GM18873 (cell line): ENCODE measurements around the gene ZMYND8.
"Not testable (repeated sequence)": the region's sequence is repeated elsewhere in the genome, so short reads cannot be mapped to it uniquely, and the experiment has no call there.

ENCODE experiments used
- ATAC-seq: cut with Tn5 transposase; IDR thresholded peaks from one replicate; pipeline ENCODE4 v1.9.1; 2021; ENCODE audit warnings: mild to moderate bottlenecking, moderate library complexity, moderate number of reproducible peaks; ENCODE audit not compliant: unreplicated experiment, low FRiP score

The ZMYND8 gene

GRCh38 chr20:47290666-47291430 lies 65.7 kb downstream of the ZMYND8 start:
- no peak for ATAC-seq

GRCh38 chr20:47290008-47290407 lies 66.5 kb downstream of the ZMYND8 start:
- no peak for ATAC-seq

GRCh38 chr20:47289096-47289495 lies 67.4 kb downstream of the ZMYND8 start:
- no peak for ATAC-seq

- not testable (repeated sequence) for ATAC-seq
Observed at GRCh38 chr20:47288530-47288929, 68.0 kb downstream of the ZMYND8 start.

GRCh38 chr20:47287609-47288144 lies 68.8 kb downstream of the ZMYND8 start:
- no peak for ATAC-seq

- no peak for ATAC-seq
Observed at GRCh38 chr20:47286681-47287080, 69.8 kb downstream of the ZMYND8 start.

- no peak for ATAC-seq
Observed at GRCh38 chr20:47285189-47285588, 71.3 kb downstream of the ZMYND8 start.

- ATAC-seq, result no peak
Observed at GRCh38 chr20:47284373-47284772, 72.1 kb downstream of the ZMYND8 start.

- no peak for ATAC-seq
Observed at GRCh38 chr20:47283411-47283810, 73.1 kb downstream of the ZMYND8 start.

GRCh38 chr20:47282864-47283263 lies 73.6 kb downstream of the ZMYND8 start:
- ATAC-seq, result no peak

GRCh38 chr20:47281376-47281775 lies 75.1 kb downstream of the ZMYND8 start:
- ATAC-seq, result no peak

- no peak for ATAC-seq
Observed at GRCh38 chr20:47280668-47281067, 75.8 kb downstream of the ZMYND8 start.

- no peak for ATAC-seq
Observed at GRCh38 chr20:47280228-47280627, 76.3 kb downstream of the ZMYND8 start.

- ATAC-seq, result no peak
Observed at GRCh38 chr20:47278907-47279348, 77.6 kb downstream of the ZMYND8 start.

- not testable (repeated sequence) for ATAC-seq
Observed at GRCh38 chr20:47277535-47277872, 79.0 kb downstream of the ZMYND8 start.

- ATAC-seq, result no peak
Observed at GRCh38 chr20:47276851-47277534, 79.5 kb downstream of the ZMYND8 start.

GRCh38 chr20:47276251-47276650 lies 80.2 kb downstream of the ZMYND8 start:
- no peak for ATAC-seq

GRCh38 chr20:47275548-47275947 lies 81.0 kb downstream of the ZMYND8 start:
- no peak for ATAC-seq

GRCh38 chr20:47274401-47275108 lies 81.9 kb downstream of the ZMYND8 start:
- ATAC-seq, result peak; percentile 67

GRCh38 chr20:47273591-47274235 lies 82.8 kb downstream of the ZMYND8 start:
- no peak for ATAC-seq
